A549 treated with Hydrocortisone at 1 μM for 4 hours (cell line): ENCODE data around the gene CAPS. TPM values are rescaled to one million over a fixed set of nuclear protein-coding genes. Genes with fewer than 3 reads are reported as not detected.

Experiments used
- total RNA-seq: library from RNA; stranded (reverse); fragments of 200-300 nt; extraction: Qiagen RNA extraction; gene quantifications from 5 replicates; pipeline ENCODE4 v1.2.3, GENCODE V29; 2022

The CAPS gene
- 0.74 to 1.9 TPM (median 1.4 TPM) in 5 replicates for total RNA-seq

GRCh38 chr19:5913739-5914357, at the start of gene CAPS:
Gene CAPS, plus strand, starts transcription at chr19:5914254. Its CDS starts 153 bp downstream, at chr19:5914407.

GRCh38 chr19:5903624-5904351, 10.3 kb upstream of the CAPS start, which contains the start of gene NDUFA11:
Gene NDUFA11, minus strand, starts transcription at chr19:5903790. Its CDS starts 82 bp downstream, at chr19:5903708.

GRCh38 chr19:5904352-5905113, 9.5 kb upstream of the CAPS start, which contains the start of gene VMAC:
Gene VMAC, plus strand, starts transcription at chr19:5904872. Its CDS starts 19 bp downstream, at chr19:5904891.

Other genes with a start within 250 kb of the CAPS start
- 42.9 to 71.6 TPM (median 67.7 TPM) in 5 replicates for gene MICOS13, start 233.7 kb upstream of the CAPS start, total RNA-seq
- gene HSD11B1L, start 233.2 kb upstream of the CAPS start, total RNA-seq = 3.7 to 5.7 TPM (median 4.5 TPM) in 5 replicates
- gene RPL36, start 224.0 kb upstream of the CAPS start, total RNA-seq = 626 to 897 TPM (median 766 TPM) in 5 replicates
- 55.4 to 58.6 TPM (median 57.8 TPM) in 5 replicates for gene LONP1, start 194.1 kb upstream of the CAPS start, total RNA-seq
- 0.03 TPM in 2 of 5 replicates, not detected in the others for gene CATSPERD, start 193.6 kb upstream of the CAPS start, total RNA-seq
- 1.3 to 2.8 TPM (median 2.4 TPM) in 5 replicates for gene PRR22, start 129.5 kb upstream of the CAPS start, total RNA-seq
- 26.8 to 30.4 TPM (median 28.9 TPM) in 5 replicates for gene DUS3L, start 123.1 kb upstream of the CAPS start, total RNA-seq
- 0.55 to 1.4 TPM (median 1.2 TPM) in 5 replicates for gene NRTN, start 109.2 kb upstream of the CAPS start, total RNA-seq
- not detected in 5 replicates for gene FUT6, start 74.6 kb upstream of the CAPS start, total RNA-seq
- gene FUT3, start 62.8 kb upstream of the CAPS start, total RNA-seq = 0.05 to 0.06 TPM in 2 of 5 replicates, not detected in the others
- not detected in 5 replicates for gene FUT5, start 43.7 kb upstream of the CAPS start, total RNA-seq
- gene NDUFA11, start 10.5 kb upstream of the CAPS start, total RNA-seq = 181 to 306 TPM (median 282 TPM) in 5 replicates
- 0.34 to 0.62 TPM (median 0.58 TPM) in 5 replicates for gene VMAC, start 9.4 kb upstream of the CAPS start, total RNA-seq
- gene RANBP3, start 63.9 kb downstream of the CAPS start, total RNA-seq = 38.4 to 44.0 TPM (median 40.2 TPM) in 5 replicates
- 6.1 to 7.7 TPM (median 7.1 TPM) in 5 replicates for gene RFX2, start 196.2 kb downstream of the CAPS start, total RNA-seq
- not detected in 5 replicates for gene ACSBG2, start 221.4 kb downstream of the CAPS start, total RNA-seq